PC-9 (cell line): Measurements from ENCODE around the gene TPD52L1.

Experiments used
- EZH2 ChIP-seq: fragments of 200-600 bp; sonication (generic); IDR thresholded peaks from 2 replicates; pipeline ENCODE4 v1.8.0; 2017; ENCODE audit warnings: antibody characterized with exemption, low read depth
- TF ChIP-seq, protein P1 (sequence below): fragments of 200-600 bp; sonication (generic); conservative IDR thresholded peaks from 2 replicates; pipeline ENCODE4 v1.6.1; 2017; ENCODE audit warnings: mixed run types, antibody characterized with exemption, mild to moderate bottlenecking, moderate library complexity

DNA sequence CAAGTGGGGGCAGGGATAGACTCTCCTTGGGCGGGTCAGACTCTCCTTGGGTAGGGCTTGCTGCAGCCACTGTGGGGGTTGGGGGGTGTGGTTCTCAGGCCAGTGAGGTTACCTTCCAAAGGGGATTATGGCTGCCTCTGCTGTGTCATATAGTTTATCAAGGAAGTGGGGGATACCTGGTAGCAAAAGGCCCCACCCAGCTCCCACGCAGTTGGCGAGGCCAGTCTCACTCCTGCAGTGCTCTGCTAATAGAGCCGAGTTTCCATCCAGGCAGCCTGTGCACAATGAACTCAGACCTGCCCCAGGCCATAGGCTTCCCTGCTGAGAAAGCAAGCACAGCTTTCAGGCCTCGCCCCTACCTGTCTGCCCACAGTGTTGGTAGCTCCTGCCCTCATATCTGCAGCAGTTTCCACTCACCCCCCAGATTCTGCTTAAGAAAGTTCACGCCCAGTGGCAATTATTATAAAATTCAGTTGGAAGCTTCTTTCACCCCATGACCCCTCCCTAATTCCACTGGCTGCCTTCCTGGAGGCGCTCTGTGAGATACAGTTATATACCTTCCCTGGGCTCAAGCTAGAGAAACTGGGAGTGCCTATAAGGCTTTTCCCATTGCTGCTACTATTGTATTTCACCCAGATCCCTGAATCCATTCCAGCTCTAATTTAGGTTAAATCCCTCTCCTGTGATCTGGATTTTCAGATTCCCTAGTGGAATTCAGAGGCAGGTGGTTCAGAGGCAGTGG is 92.1 kb downstream of the TPD52L1 start:
- no peak for TF ChIP-seq EZH2
- TF ChIP-seq, protein P1, sequence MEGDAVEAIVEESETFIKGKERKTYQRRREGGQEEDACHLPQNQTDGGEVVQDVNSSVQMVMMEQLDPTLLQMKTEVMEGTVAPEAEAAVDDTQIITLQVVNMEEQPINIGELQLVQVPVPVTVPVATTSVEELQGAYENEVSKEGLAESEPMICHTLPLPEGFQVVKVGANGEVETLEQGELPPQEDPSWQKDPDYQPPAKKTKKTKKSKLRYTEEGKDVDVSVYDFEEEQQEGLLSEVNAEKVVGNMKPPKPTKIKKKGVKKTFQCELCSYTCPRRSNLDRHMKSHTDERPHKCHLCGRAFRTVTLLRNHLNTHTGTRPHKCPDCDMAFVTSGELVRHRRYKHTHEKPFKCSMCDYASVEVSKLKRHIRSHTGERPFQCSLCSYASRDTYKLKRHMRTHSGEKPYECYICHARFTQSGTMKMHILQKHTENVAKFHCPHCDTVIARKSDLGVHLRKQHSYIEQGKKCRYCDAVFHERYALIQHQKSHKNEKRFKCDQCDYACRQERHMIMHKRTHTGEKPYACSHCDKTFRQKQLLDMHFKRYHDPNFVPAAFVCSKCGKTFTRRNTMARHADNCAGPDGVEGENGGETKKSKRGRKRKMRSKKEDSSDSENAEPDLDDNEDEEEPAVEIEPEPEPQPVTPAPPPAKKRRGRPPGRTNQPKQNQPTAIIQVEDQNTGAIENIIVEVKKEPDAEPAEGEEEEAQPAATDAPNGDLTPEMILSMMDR, result no peak
